Measurements from ENCODE around the gene PPP1R12B.
"Not testable (repeated sequence)": the region's sequence is repeated elsewhere in the genome, so short reads cannot be mapped to it uniquely, and the experiment has no call there.

The PPP1R12B gene

DNA sequence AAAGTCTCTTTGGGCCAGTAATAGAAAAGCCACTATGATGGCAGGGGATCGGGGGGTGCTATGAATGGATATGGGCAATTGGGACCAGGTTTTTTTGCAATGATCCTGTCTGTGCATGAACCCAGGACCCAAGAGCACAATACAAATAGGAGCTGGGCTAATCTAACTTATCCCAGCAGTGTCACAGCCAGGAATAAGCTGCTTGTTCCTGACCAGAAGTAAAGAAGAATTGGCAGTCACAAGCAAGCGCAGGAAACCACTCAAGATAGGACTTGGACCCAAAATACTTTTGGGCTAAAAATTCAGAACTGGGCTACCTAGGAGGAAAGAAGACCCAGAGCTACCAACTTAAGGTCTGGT is 172.3 kb downstream of the PPP1R12B start:
- H3K36me3 ChIP-seq; intact Hi-C loops (cut with DNase I; ENCODE audit: low total_unique reads); DNase-seq; H3K9me3 ChIP-seq; H3K4me3 ChIP-seq; H3K27me3 ChIP-seq: not testable (repeated sequence)
- Histone ChIP-seq H3K4me1 (peaks cover 0 to 53% (median 31%) of the 10 kb centered on the region in 4 donors), H3K27ac (peak overlapping the region; percentile 19 to 66)

DNA sequence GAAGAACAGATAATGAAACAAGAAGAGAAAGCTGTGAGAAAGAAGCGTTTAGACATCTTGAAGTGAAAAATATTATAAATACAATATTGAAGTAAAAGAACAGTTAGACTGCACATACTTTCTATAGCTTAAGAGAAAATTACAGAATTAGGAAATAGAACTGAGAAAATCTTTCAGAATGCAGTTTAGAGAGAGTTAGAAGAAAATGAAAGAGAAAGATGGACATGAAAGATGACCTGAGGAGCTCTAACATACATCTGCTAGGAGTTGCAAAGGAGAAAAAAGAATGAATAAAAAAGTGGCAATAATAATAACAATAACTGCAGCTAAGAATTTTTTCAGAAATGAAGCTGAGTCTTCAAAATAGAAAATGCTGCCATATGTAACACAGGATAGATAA is 173.0 kb downstream of the PPP1R12B start:
- H3K36me3 ChIP-seq; H3K4me3 ChIP-seq; intact Hi-C loops (cut with DNase I; ENCODE audit: low total_unique reads); H3K27me3 ChIP-seq; DNase-seq; H3K9me3 ChIP-seq: not testable (repeated sequence)
- H3K4me1 ChIP-seq, result peaks cover 0 to 46% (median 29%) of the 10 kb centered on the region in 4 donors
- H3K27ac ChIP-seq, result peak overlapping the region; percentile 3 to 19

DNA sequence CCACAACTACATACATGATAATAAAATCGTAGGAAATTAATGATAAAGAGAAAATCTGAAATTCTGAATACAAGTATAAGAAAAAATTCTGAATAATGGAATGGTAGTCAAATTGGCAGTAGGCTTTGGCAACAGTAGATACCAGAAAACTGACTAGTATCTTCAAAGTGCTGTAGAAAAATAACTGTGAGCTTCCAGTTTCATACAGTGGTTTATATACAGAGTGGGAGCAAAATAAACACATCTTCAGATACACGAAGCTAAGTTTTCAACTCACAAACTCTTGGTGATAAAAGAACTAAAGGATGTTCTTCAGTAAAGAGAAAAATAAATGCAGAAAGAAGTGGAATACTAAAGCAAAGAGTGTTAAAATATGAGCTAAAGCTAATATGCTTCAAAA is 173.4 kb downstream of the PPP1R12B start:
- intact Hi-C loops (cut with DNase I; ENCODE audit: low total_unique reads), result no loop called here
- H3K4me3 ChIP-seq, result no peak overlapping the region
- peaks cover 0 to 42% (median 28%) of the 10 kb centered on the region in 4 donors for H3K4me1 ChIP-seq
- TF ChIP-seq, protein P1, sequence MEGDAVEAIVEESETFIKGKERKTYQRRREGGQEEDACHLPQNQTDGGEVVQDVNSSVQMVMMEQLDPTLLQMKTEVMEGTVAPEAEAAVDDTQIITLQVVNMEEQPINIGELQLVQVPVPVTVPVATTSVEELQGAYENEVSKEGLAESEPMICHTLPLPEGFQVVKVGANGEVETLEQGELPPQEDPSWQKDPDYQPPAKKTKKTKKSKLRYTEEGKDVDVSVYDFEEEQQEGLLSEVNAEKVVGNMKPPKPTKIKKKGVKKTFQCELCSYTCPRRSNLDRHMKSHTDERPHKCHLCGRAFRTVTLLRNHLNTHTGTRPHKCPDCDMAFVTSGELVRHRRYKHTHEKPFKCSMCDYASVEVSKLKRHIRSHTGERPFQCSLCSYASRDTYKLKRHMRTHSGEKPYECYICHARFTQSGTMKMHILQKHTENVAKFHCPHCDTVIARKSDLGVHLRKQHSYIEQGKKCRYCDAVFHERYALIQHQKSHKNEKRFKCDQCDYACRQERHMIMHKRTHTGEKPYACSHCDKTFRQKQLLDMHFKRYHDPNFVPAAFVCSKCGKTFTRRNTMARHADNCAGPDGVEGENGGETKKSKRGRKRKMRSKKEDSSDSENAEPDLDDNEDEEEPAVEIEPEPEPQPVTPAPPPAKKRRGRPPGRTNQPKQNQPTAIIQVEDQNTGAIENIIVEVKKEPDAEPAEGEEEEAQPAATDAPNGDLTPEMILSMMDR (IDR thresholded peaks at IDR 0.05), result no peak
- DNase-seq, result no peak
- H3K27me3 ChIP-seq, result no peaks in the 10 kb centered on the region
- H3K36me3 ChIP-seq, result no peaks in the 10 kb centered on the region
- peak overlapping the region in 1 of 2 donors; percentile 3 for H3K27ac ChIP-seq
- no peaks in the 10 kb centered on the region for H3K9me3 ChIP-seq

DNA sequence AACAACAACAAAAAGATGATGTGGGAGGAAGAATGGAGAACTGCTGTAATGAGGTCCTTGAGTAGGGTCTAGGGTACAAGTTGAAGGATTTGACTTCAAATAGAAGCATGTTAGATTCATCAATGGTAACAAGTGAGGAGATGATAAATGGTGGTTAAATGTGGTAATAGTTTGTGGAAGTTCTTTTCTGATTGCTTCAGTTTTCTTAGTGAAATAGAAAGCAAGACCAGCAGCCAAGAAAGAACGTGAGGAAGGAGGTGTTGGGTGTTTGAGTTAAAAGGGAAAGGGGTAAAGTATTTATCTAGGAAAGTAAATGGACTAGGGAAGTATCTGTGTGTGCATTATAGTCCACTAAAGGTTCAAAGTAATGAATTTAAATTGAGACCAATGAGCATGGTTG is 177.6 kb downstream of the PPP1R12B start:
- peaks cover 0 to 11% (median 0%) of the 10 kb centered on the region in 4 donors for H3K4me1 ChIP-seq
- intact Hi-C loops (cut with DNase I; ENCODE audit: low total_unique reads); H3K4me3 ChIP-seq; DNase-seq; H3K27me3 ChIP-seq; H3K27ac ChIP-seq; H3K9me3 ChIP-seq; H3K36me3 ChIP-seq: not testable (repeated sequence)

DNA sequence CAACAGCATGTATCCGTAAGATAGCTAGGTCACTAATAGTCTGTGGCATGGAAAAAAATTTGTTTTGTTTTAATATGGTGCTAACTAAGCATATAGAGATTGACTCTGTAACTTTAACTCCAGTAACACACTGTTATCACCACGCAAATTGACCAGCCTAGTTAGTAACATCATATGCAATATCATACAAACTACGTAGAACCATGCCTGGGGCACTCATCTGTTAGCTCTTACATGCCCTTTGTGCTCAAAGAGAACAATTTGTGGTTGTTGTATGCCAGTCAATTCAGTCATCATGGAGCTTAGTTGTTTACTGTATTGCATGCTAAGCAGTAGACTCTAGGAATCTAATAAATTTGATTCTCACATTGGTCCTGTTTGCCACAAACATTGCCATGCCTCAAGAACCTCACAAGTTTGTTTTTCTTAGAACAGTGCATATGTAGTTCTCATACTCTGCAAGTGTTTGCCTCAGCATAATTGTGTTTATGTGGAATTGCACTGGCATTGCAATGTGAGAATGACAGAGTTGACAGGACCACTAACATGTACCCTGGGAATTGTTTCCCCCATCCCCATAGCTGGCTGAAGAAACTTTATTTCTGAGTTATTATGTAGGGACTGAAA is 179.7 kb downstream of the PPP1R12B start:
- H3K36me3 ChIP-seq; H3K9me3 ChIP-seq; DNase-seq; H3K27ac ChIP-seq; H3K27me3 ChIP-seq; intact Hi-C loops (cut with DNase I; ENCODE audit: low total_unique reads); H3K4me3 ChIP-seq: not testable (repeated sequence)
- peaks cover 0 to 10% (median 0%) of the 10 kb centered on the region in 4 donors for H3K4me1 ChIP-seq

DNA sequence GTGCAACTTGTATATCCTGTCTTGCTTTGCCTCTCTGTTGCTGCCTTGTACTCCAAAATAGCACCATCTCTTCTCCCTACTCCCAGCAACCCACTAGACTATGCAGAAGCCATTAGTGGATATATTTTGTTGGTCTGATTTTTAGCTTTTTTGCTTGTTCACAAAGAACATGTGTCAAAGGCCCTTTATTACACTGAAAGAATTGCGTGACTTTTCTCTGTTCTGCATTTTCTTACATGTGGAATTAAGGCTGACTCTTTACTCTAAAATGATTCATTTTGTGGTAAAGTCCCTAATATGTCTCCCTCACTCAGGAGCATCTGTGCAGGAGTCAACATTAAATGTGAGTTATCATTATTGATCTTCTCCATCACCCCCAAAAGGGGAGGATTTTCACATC is 182.2 kb downstream of the PPP1R12B start:
- DNase-seq; H3K36me3 ChIP-seq; H3K4me3 ChIP-seq; H3K27me3 ChIP-seq; intact Hi-C loops (cut with DNase I; ENCODE audit: low total_unique reads); H3K9me3 ChIP-seq; H3K27ac ChIP-seq: not testable (repeated sequence)
- peaks cover 0 to 10% (median 0%) of the 10 kb centered on the region in 4 donors for H3K4me1 ChIP-seq

DNA sequence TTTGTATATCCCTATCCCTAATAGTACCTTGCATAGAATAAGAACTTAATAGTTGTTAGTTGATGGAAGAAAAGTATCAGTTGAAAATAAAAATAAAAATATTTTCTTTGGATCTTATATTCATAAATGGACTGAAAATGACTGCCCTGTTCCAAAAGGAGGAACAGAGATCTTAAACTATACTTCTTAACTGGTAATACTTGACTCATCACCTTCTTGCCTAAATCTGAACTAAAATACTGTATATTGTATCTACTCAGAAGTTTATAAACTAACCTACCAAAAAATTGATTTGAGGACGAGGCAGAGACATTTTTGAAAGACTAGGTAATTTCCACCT is 182.9 kb downstream of the PPP1R12B start:
- Histone ChIP-seq H3K27ac (no peak overlapping the region), H3K9me3 (no peaks in the 10 kb centered on the region), H3K36me3 (no peaks in the 10 kb centered on the region), H3K4me3 (no peak overlapping the region), H3K4me1 (peaks cover 0 to 10% (median 0%) of the 10 kb centered on the region in 4 donors), H3K27me3 (no peaks in the 10 kb centered on the region)
- DNase-seq, result no peak
- TF ChIP-seq, protein P1 (IDR thresholded peaks at IDR 0.05), result no peak
- intact Hi-C loops (cut with DNase I; ENCODE audit: low total_unique reads), result no loop called here

DNA sequence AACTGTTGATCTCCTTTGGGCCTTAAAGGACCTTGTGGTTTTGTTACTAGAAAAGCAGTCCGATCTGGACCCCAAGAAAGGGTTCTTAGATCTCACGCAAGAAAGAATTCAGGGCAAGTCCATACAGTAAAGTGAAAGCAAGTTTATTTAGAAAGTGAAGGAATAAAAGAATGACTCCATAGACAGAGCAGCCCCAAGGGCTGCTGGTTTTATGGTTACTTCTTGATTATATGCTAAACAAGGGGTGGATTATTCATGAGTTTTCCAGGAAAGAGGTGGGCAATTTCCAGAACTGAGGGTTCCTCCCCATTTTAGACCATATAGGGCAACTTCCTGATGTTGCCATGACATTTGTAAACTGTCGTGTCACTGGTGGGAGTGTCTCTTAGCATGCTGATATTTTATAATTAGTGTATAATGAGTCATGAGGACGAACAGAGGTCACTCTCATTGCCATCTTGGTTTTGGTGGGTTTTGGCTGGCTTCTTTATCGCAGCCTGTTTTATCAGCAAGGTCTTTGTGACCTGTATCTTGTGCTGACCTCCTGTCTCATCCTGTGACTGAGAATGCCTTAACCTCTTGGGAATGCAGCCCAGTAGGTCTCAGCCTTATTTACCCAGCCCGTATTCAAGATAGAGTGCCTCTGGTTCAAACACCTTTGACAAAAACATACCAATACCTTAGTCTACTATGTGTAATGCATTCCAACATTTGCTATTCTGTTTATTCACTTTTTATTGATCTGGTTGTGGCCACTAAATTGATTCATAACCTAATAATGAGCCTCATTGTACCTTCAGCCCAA is 183.5 kb downstream of the PPP1R12B start:
- intact Hi-C loops (cut with DNase I; ENCODE audit: low total_unique reads); H3K27ac ChIP-seq: not testable (repeated sequence)

DNA sequence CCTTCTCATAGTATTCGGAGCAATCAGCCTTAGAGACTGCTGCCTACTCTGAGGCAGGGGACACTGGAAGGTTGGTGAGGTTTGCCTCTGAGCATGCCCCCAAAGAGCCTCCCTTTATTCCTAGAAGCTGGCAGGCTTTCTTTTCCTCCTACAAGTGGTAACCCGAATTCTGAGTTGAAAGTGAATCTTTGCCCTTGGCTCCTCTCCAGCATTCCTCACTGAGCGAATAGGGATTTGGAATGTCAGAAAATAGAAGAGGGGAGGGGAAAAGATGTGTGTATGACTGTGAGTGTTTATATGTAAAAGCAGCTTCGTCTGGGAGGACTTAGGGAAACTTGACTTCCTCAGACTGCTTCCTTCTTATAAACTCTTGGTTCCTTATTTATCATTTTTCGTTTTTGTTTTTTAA is 190.7 kb downstream of the PPP1R12B start:
- Histone ChIP-seq H3K4me1 (peaks cover 0 to 10% (median 0%) of the 10 kb centered on the region in 4 donors), H3K27ac (peak overlapping the region; percentile 83 to 95), H3K4me3 (peak overlapping the region; percentile 67 to 69)
- H3K27me3 ChIP-seq; intact Hi-C loops (cut with DNase I; ENCODE audit: low total_unique reads); H3K36me3 ChIP-seq; H3K9me3 ChIP-seq: not testable (repeated sequence)
- peak in 1 of 2 donors; percentile 52 for DNase-seq

More for the DNA sequence above, 183.5 kb downstream of the PPP1R12B start:
- DNase-seq, H3K36me3 ChIP-seq, H3K27me3 ChIP-seq, H3K9me3 ChIP-seq, H3K4me3 ChIP-seq: not testable (repeated sequence)
- H3K4me1 ChIP-seq, result peaks cover 0 to 10% (median 0%) of the 10 kb centered on the region in 4 donors

DNA sequence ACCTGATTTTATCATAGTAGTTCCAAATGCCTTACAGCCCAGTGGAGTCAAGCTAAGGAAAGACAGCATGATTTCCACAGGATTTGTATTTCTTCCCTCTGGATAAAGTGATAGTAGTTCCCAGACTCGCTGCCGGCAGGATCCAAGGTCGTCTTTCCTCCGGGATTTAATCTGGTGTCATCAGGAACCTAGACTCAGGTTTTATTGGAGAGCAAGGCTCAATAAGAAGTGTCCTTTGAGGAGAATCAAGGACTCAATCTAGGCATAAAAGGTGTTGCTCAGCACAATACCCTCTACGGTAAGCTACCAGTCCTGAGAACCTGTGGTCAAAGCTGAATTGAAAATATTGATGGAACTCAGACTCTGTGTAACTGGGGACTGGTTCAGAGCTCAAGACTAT is 191.1 kb downstream of the PPP1R12B start:
- Histone ChIP-seq H3K27ac (peak overlapping the region; percentile 83 to 95), H3K4me1 (peaks cover 0 to 14% (median 0%) of the 10 kb centered on the region in 4 donors), H3K4me3 (peak overlapping the region; percentile 67 to 69)
- H3K27me3 ChIP-seq; DNase-seq; H3K9me3 ChIP-seq; H3K36me3 ChIP-seq; intact Hi-C loops (cut with DNase I; ENCODE audit: low total_unique reads): not testable (repeated sequence)

Data from tibial artery (tissue), 4 donors.